Tibial nerve (tissue), 4 donors: ENCODE data around the gene UNCX.

Experiments used
- CTCF ChIP-seq, 5 experiments: fragments of 200-600 bp in 3 of 5; fragments of 450-650 bp in 2 of 5; sonication (generic) in 3 of 5; IDR thresholded peaks; one replicate each; pipeline ENCODE4 v1.5.1; 2016 to 2019; ENCODE audit warnings: antibody characterized with exemption in 5 of 5, mild to moderate bottlenecking in 3 of 5, moderate library complexity in 2 of 5
- EP300 ChIP-seq, 2 donors: sonication (generic); formaldehyde crosslinking; IDR thresholded peaks; one replicate each; pipeline ENCODE4 v1.6.1; 2017; ENCODE audit warnings: antibody characterized with exemption in 2 of 2, mild to moderate bottlenecking in 1 of 2

GRCh38 chr7:1232103-1232466 is 587 bp upstream of the UNCX start:
- no peak for TF ChIP-seq CTCF (IDR thresholded peaks at IDR 0.05)
- TF ChIP-seq EP300 (IDR thresholded peaks at IDR 0.05), result no peak
